HG02678 (cell line): Measurements from ENCODE around the gene LRIG1.

Experiments used
- ATAC-seq: cut with Tn5 transposase; IDR thresholded peaks from one replicate; pipeline ENCODE4 v1.9.1; 2021; ENCODE audit warnings: mild to moderate bottlenecking, moderate library complexity; ENCODE audit not compliant: unreplicated experiment

LRIG1 gene, protein sequence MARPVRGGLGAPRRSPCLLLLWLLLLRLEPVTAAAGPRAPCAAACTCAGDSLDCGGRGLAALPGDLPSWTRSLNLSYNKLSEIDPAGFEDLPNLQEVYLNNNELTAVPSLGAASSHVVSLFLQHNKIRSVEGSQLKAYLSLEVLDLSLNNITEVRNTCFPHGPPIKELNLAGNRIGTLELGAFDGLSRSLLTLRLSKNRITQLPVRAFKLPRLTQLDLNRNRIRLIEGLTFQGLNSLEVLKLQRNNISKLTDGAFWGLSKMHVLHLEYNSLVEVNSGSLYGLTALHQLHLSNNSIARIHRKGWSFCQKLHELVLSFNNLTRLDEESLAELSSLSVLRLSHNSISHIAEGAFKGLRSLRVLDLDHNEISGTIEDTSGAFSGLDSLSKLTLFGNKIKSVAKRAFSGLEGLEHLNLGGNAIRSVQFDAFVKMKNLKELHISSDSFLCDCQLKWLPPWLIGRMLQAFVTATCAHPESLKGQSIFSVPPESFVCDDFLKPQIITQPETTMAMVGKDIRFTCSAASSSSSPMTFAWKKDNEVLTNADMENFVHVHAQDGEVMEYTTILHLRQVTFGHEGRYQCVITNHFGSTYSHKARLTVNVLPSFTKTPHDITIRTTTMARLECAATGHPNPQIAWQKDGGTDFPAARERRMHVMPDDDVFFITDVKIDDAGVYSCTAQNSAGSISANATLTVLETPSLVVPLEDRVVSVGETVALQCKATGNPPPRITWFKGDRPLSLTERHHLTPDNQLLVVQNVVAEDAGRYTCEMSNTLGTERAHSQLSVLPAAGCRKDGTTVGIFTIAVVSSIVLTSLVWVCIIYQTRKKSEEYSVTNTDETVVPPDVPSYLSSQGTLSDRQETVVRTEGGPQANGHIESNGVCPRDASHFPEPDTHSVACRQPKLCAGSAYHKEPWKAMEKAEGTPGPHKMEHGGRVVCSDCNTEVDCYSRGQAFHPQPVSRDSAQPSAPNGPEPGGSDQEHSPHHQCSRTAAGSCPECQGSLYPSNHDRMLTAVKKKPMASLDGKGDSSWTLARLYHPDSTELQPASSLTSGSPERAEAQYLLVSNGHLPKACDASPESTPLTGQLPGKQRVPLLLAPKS

DNA sequence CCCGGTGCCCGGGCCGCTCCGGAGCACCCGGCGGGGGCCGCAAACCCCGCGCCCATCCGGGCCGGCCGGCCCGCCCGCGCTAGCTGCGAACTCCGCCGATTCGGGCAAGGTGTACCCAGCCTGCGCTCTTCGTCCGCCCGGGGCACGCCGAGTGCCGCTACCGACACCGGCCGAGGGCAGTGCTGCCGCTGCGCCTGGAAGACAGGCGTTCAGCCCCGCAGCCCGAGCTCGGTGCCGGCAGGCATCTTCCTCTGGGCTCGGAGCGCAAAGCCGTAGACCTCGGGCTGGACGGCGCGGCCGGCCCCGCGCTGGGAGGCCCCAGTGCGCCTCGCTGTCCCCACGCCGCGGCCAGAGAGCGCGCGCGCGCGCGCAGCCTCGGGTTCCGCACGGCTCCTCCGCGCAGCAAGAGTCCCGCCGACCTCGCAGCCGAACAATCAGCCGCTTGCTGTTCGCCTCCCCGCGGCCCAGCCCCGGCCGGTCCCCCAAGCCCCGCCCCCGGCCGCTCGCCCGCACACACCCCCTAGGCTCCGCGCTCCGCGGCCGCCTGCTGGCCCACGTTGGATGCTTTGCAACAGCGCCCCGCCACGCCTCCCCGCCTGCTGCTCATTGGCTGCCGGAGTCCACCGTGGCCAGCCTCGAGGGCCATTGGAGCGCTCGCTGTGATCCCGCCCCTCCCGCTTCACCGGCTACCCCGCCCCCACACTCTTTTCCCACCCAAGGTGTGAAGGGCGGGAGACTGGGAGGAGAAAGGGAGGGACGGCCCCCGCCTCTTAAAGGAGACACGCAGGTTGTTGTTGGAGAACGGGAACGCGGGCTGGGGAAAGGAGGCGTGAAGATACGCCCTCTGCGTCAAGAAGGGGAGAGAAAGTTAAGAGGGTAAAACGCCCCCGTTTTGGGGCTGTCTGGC, at the start of gene LRIG1:
TSS of gene LRIG1 (minus strand) at position 447 of the 907 bp plus-strand sequence. CDS start 615 bp downstream, outside the sequence.
- ATAC-seq, result peak; percentile 96

GRCh38 chr3:66544619-66545429, 44.0 kb upstream of the LRIG1 start:
- ATAC-seq, result no peak

DNA sequence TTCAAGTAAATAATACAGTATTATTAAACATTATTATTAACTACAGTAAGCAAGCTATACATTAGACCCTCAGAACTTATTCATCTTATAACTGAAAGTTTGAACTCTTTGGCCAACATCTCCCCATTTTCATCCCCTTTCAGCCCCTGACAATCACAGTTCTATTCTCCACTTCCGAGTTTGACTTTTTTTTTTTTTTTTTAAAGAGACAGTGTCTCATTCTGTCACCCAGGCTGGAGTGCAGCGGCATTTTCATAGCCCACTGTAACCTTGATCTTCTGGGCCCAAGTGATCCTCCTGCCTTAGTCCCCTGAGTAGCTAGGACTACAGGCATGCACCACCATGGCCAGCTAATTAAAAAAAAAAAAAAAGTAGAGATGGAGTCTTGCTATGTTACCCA, 41.3 kb upstream of the LRIG1 start:
- no peak for ATAC-seq

- no peak for ATAC-seq
Observed at GRCh38 chr3:66539466-66539989, 38.7 kb upstream of the LRIG1 start.

GRCh38 chr3:66538390-66538789, 37.6 kb upstream of the LRIG1 start:
- ATAC-seq, result no peak

DNA sequence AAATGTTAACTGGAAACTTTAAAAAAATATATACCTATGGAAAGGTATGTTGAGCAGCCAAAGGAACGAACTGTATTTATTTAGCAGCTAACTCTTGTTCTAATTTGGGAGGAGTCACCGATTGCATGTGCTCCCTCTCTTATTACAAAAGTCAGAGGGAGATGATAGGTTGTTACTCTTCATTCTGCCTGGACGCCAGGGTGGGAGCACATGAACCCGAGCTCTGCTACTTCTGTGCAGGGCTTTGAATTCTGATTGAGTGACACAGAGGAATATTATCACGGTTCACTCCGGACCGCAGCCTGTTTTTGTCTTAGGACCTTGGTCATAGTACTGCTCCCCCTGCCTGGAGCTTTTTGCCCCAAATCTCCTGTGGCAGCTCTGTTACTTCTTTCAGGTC, 36.9 kb upstream of the LRIG1 start:
- ATAC-seq, result no peak

- ATAC-seq, result no peak
Observed at GRCh38 chr3:66536791-66537190, 36.0 kb upstream of the LRIG1 start.

DNA sequence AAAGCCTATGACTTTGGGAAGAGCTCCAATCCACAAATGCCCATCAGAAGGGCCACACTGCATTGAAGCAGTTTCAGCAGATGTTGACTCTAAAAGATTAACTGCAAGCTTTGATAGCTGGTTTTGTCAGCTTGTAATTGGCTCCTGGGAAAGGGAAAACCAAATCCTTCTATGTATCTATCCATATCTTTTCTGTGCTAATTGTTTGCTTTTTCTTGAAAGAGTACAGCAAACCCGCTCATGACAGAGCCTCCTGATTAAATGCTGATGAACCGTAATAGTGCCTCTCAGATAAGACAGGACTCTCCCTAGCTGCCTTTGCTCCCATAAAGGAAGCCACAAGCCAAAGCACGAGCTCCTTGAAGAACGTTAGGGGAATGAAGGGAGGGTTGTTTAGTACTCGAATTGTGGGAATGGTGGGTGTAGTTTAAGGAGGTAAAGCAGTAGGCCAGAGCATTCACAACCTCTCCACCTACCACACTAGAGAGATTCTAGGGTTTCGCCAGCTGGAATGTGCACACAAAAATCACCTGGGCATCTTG, 33.6 kb upstream of the LRIG1 start:
- no peak for ATAC-seq

DNA sequence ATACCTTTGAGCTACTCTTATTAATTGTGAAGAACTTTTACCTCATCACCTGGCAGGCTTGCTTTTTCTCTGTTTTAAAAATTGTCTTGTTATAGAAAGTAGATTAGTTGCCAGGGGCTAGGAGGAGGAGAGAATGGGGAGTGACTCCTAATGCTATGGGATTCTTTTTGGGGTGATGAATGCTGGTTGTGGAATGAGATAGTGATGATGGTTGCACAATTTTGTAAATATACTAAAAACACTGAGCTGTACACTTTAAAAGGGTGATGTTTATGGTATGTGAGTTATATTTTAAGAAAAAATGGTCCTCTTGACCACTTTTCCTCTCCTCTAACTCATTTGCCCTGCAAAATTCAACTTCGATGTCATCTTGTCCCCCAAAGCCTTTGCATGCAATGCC, 31.8 kb upstream of the LRIG1 start:
- ATAC-seq, result no peak

- ATAC-seq, result no peak
Observed at GRCh38 chr3:66532160-66532587, 31.4 kb upstream of the LRIG1 start.

- ATAC-seq, result no peak
Observed at GRCh38 chr3:66531256-66531655, 30.4 kb upstream of the LRIG1 start.

DNA sequence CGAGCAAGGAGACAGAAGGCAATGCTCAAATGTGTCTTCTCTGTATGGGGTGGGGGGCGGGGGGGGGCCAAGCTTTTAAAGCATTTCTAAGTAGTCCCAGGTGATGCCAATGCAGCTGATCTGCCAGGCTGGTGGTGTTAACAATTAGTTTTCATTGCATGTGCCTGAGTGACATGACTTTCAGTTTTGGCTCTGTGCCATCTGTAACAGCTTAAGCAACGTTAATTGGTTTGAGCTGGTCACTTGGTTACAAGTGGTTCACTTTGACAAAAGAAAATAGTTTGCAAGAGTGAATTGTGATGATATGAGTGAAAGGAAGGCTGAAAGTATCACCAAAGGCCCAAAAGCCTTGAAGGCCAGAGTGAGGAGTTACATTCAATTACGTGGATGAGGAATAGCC, 26.4 kb upstream of the LRIG1 start:
- ATAC-seq, result no peak

DNA sequence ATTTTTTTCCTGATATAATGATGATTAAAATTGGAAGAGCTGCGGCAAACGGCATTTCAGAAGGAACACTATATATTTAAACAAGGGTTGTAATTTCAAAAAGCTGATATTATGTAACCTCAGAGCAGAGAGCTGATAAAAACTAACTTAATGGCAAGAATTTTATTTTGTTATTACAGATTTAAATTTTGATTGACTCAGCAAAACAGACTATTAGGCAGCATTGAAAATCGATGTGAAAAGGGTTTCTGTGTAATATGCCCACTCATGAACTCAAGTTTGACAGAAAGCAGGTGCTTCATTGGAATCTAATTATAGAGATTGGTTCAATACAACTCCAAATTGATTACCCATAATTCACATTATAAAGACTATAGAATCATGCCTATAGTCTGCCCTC, 24.9 kb upstream of the LRIG1 start:
- no peak for ATAC-seq

DNA sequence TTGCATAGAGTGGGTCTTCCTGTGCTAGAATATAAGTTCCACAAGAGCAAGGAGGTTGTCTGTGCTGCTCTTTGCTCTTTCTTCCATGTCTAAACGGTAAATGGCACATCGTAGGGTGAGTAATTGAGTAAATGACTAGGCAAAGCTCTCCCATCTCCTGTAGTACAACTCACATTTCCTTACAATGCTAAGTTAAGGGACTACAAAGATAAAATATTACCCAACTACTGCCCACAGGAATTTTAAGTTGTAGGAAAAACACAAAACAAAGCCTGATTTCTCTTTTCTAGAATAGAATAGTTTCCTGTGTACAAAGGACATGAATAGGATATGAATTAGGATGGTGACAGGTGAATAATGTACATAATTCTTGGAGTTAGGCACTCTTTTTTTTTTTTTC, 19.9 kb upstream of the LRIG1 start:
- ATAC-seq, result no peak

GRCh38 chr3:66518644-66519043, 17.8 kb upstream of the LRIG1 start:
- ATAC-seq, result no peak

DNA sequence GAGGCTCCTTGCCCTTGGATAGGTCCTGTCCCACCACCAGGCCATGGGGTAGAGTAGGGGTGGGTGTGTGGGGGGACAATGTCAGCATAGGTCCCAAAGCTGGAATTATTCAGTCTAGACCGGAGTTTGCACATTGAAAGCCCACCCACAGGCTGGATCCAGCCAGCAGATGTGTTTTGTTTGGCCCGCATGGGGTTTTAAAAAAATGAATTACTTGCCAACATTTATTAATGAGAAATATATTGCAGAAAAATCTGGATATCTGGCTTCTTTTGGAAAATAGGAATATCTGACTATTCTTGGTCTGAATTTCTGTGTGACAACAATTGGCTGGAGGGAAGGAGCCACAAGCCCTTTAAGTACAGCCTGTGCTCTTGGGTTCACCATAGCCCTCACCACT, 17.3 kb upstream of the LRIG1 start:
- ATAC-seq, result no peak

GRCh38 chr3:66517241-66517640, 16.4 kb upstream of the LRIG1 start:
- no peak for ATAC-seq

- ATAC-seq, result no peak
Observed at GRCh38 chr3:66508461-66508860, 7.6 kb upstream of the LRIG1 start.
